Lower lobe of right lung (tissue), 2 donors: ENCODE data around the gene ZNF624. TPM values are rescaled to one million over a fixed set of nuclear protein-coding genes. Genes with fewer than 3 reads are reported as not detected.

Experiments
- ATAC-seq, 2 donors: fragments of 200-7000 bp; cut with Tn5 transposase; one replicate each; pipeline ENCODE4 v1.9.1; 2020 to 2022; ENCODE audit warnings: mild to moderate bottlenecking in 2 of 2, moderate library complexity in 2 of 2
- DNase-seq: peaks from one replicate; pipeline ENCODE4 v3.0.0-alpha.2; 2020
- H3K27ac ChIP-seq: fragments of 200-600 bp; one replicate; pipeline ENCODE4 v1.8.0; 2022
- H3K27me3 ChIP-seq: fragments of 200-600 bp; one replicate; pipeline ENCODE4 v1.8.0; 2022; ENCODE audit warnings: low read depth
- H3K36me3 ChIP-seq: fragments of 200-600 bp; one replicate; pipeline ENCODE4 v1.8.0; 2022; ENCODE audit warnings: mild to moderate bottlenecking
- H3K4me1 ChIP-seq: fragments of 200-600 bp; one replicate; pipeline ENCODE4 v1.8.0; 2022
- H3K4me3 ChIP-seq: fragments of 200-600 bp; one replicate; pipeline ENCODE4 v1.8.0; 2022; ENCODE audit warnings: mild to moderate bottlenecking
- H3K9me3 ChIP-seq: fragments of 200-600 bp; one replicate; pipeline ENCODE4 v1.8.0; 2022
- intact Hi-C: fragments of 100-400 bp; cut with DNase I; formaldehyde crosslinking; loops from one replicate; pipeline ENCODE4 v1.11.0; 2022
- total RNA-seq: library from RNA; stranded (reverse); fragmentation: NEBNext Ultra II Directional; extraction: Animal tissue kit (Norgen Biotek cat#: 25700); gene quantifications from one replicate; pipeline ENCODE4 v1.2.1, GENCODE V29; 2021
- TF ChIP-seq, protein P1 (sequence below): fragments of 200-600 bp; IDR thresholded peaks from one replicate; pipeline ENCODE4 v1.8.0; 2022; ENCODE audit warnings: antibody characterized with exemption, mild to moderate bottlenecking
- donor health status: DM: no; HTN: yes; CAD: no; lungs with severe emphysema.

Gene ZNF624
- total RNA-seq, 1 donor from 2014 or later, result 5.7 TPM

DNA sequence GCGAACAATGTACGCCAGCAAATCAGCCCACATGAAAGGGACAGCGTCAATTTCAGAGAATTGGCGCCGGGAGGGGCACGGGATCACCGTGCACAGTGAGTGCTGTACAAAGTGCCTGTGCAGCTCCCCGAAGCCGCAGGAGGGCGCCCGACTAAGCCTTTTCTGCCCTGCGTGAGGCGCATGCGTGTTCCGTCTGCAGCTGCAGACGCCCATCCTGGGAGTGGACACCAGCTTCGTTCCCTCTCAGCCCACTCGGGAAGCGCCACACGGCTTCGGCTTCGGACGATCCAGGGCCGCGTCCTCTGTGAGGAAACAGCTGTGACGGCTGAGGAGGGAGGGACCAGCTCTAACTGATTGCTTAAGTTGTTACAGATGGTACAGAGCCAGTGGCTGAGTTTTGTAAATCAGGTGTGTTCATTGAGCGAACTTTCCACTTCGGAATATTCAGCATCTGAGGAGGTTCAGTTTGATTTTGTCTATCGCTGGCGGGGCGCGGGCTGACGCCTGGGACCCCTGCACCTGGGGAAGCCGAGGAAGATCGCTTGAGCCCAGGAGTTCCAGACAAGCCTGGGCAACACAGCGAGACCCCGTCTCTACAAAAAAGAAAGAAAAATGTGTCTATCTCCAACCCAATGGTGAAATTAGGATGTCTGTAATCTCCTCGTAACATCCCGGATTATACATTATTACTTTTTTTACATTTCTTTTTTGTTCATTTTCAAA lies 69.2 kb downstream of the ZNF624 start:
- H3K4me3 ChIP-seq, result peak overlapping the region; percentile 46
- peak; percentile 97 to 98 for ATAC-seq
- TF ChIP-seq, protein P1, sequence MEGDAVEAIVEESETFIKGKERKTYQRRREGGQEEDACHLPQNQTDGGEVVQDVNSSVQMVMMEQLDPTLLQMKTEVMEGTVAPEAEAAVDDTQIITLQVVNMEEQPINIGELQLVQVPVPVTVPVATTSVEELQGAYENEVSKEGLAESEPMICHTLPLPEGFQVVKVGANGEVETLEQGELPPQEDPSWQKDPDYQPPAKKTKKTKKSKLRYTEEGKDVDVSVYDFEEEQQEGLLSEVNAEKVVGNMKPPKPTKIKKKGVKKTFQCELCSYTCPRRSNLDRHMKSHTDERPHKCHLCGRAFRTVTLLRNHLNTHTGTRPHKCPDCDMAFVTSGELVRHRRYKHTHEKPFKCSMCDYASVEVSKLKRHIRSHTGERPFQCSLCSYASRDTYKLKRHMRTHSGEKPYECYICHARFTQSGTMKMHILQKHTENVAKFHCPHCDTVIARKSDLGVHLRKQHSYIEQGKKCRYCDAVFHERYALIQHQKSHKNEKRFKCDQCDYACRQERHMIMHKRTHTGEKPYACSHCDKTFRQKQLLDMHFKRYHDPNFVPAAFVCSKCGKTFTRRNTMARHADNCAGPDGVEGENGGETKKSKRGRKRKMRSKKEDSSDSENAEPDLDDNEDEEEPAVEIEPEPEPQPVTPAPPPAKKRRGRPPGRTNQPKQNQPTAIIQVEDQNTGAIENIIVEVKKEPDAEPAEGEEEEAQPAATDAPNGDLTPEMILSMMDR, result peak; percentile 96
- H3K4me1 ChIP-seq, result peaks cover 13% of the 10 kb centered on the region
- peak; percentile 96 for DNase-seq
- H3K36me3 ChIP-seq, result no peaks in the 10 kb centered on the region
- peak overlapping the region; percentile 47 for H3K27ac ChIP-seq
- peaks cover 3% of the 10 kb centered on the region for H3K27me3 ChIP-seq
- intact Hi-C loops, result no loop called here
- no peaks in the 10 kb centered on the region for H3K9me3 ChIP-seq

DNA sequence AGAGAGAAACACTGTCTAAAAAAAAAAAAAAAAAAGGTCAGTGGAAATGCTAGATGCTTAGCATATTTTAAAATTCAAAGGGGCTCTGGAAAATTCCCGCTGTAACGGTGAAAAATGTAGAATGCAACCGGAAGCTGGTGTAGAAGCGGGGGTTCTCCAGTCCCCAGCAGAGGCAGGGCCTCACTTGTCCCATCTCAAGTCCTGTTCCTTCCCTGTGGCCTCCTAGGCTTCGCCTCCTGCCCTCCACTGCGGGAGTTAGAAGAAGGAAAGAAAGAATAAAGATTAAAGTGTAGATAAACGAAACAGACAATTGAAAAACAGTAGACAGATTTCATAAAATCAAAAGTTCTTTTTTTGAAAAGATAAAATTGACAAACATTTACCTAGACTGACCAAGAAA lies 69.9 kb downstream of the ZNF624 start:
- Histone ChIP-seq H3K27me3 (peaks cover 3% of the 10 kb centered on the region), H3K36me3 (no peaks in the 10 kb centered on the region), H3K4me3 (peak overlapping the region; percentile 46), H3K9me3 (no peaks in the 10 kb centered on the region), H3K4me1 (peaks cover 13% of the 10 kb centered on the region), H3K27ac (no peak overlapping the region)
- intact Hi-C loops, result no loop called here
- DNase-seq (no peak), ATAC-seq (no peak)
- TF ChIP-seq, protein P1, result no peak

GRCh38 chr17:16573466-16573865 lies 80.2 kb downstream of the ZNF624 start:
- no peak overlapping the region for H3K4me3 ChIP-seq
- peaks cover 2% of the 10 kb centered on the region for H3K4me1 ChIP-seq
- no peaks in the 10 kb centered on the region for H3K36me3 ChIP-seq
- H3K9me3 ChIP-seq, result no peaks in the 10 kb centered on the region
- DNase-seq (no peak), ATAC-seq (no peak)
- H3K27me3 ChIP-seq, result peaks cover 3% of the 10 kb centered on the region
- no peak overlapping the region for H3K27ac ChIP-seq
- intact Hi-C loops, result no loop called here
- TF ChIP-seq, protein P1, result no peak

Other genes with a start within 250 kb of the ZNF624 start
- 120 TPM for gene TRPV2, start 238.3 kb downstream of the ZNF624 start, total RNA-seq
- 3.8 TPM for gene LRRC75A, start 161.7 kb downstream of the ZNF624 start, total RNA-seq
- gene ZNF287, start 84.6 kb downstream of the ZNF624 start, total RNA-seq, result 5.2 TPM
- 14.1 TPM for gene CCDC144A, start 36.4 kb upstream of the ZNF624 start, total RNA-seq